ENCODE measurements around the gene CALML3. TPM values are rescaled to one million over a fixed set of nuclear protein-coding genes. Genes with fewer than 3 reads are reported as not detected.

CALML3 gene
- total RNA-seq, 1 experiment from 2014 or later = not detected

DNA sequence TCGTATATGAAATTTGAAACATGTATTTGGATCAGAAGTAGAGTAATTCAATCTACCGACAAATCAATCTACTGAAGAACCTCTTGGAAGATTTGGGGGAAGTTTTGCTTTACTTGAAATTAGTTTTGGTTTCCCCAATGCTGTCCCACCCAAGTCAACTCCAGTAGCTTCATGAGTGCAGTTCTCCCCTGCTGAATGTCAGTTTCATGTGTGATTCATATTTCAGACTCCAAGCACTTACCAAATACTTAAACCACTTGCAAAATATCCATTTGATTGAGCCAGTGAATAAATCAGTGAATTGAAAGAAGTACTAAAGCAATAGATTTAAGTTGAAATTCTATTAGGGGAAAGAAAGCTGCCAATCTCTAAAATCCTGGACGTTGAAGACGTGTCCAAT lies 34.7 kb upstream of the CALML3 start:
- no peak for DNase-seq (ENCODE audit: low spot score)
- in situ Hi-C loops (cut with HindIII; ENCODE audit: low sequenced_read_pairs) = no loop called here

DNA sequence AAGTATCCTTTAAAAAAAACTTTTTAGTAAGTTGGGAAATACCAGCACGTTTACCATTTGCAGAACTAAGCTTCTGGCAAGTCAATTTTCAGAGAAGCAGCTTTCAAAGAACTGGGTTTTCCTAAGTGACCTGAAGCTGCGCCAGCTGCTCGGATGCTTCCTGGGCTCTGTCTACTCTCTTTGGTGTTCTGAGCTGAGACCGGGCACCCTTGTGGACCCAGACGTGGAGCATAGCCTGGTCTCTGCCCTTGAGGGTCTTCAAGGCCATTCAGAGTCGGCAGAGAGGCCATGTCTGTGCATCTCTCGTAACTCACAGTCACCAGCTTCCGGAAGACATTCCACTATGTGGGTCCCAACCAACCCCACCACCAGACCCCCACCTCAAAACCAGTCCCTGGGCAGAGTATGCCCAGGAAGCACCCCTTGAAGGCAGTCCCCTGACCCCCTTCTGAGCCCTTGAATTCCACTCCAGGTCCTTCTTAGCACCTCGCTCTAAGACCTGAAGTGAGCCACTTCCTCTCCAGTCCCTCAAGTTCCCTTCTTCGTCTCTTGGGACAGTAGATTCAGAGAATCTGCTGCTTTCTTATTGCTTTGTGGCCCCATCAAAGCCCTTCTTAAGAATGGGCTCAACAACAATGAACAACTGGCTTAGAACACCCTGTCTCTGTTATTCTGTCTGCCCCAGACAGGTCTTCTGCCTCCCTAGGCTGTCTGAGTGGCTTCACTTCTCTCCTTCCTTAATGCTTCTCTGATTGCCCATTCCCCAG lies 33.9 kb upstream of the CALML3 start:
- in situ Hi-C loops (cut with HindIII; ENCODE audit: low sequenced_read_pairs) = no loop called here
- no peak for DNase-seq (ENCODE audit: low spot score)

DNA sequence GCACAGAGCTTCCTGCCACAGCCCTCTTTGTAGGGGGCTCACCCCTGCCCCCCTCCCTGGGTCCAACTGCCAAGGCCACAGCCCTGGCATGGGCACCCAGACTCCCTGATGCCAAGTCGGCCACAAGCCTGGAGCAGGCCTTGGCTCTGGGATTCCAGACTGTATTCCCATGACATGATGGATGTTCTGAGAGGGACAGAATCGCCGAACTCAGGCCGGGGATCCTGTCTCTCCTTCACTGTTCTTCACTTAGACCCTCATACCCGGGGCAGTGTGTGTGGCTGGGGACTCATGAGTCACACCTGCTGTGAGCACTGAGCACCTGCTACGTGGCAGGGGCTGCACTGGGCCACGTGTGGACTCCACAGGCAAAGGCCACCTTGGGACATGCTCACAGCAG lies 33.3 kb upstream of the CALML3 start:
- in situ Hi-C loops (cut with HindIII; ENCODE audit: low sequenced_read_pairs) = no loop called here
- DNase-seq (ENCODE audit: low spot score) = no peak

DNA sequence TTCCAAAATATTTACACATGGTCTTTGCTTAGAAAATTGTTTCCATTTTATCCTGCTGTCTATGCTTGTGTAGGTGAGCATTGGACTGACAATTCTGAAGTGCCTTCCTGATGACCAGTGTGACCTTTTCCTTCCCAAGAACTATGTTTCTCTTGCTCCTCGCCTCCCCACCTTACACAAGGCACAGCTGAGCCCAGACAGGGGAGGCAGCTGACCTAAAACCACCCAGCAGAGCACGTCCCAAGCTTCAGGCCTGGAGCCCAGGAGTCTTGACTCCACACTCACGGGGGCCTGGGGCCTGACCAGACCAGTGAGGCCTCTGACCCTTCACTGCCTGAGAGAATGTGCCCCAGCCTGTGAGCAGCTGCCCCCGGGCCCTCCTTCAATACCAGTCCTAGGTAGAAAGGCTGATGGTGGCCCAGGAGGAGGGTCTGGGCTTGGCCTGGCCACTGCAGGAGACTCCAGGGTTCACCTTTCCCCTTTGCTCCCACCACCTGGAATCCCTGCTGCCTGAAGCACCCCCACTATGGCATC lies 32.4 kb upstream of the CALML3 start:
- no peak for DNase-seq (ENCODE audit: low spot score)
- in situ Hi-C loops (cut with HindIII; ENCODE audit: low sequenced_read_pairs) = no loop called here

- in situ Hi-C loops (cut with HindIII; ENCODE audit: low sequenced_read_pairs) = no loop called here
- no peak for DNase-seq (ENCODE audit: low spot score)
Measured at GRCh38 chr10:5492929-5493576, 31.7 kb upstream of the CALML3 start.

DNA sequence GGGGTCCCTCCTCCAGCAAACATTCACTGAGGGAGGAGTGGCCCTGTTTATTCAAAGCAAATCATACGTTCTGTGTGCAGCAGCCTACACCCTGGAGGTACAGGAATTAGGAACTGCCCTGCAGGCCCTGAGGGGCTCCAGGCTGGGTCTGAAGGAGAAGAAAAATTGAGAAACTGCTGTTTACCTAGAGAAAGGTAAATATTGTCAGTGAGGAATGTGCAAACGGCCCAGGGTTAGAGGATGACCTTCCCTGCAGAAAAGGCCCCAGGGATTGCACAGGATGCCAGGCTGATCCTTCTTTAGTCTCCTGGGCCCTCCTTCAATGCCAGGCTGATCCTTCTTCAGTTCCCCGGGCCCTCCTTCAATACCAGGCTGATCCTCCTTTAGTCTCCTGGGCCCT lies 31.1 kb upstream of the CALML3 start:
- in situ Hi-C loops (cut with HindIII; ENCODE audit: low sequenced_read_pairs) = no loop called here
- DNase-seq (ENCODE audit: low spot score) = no peak

DNA sequence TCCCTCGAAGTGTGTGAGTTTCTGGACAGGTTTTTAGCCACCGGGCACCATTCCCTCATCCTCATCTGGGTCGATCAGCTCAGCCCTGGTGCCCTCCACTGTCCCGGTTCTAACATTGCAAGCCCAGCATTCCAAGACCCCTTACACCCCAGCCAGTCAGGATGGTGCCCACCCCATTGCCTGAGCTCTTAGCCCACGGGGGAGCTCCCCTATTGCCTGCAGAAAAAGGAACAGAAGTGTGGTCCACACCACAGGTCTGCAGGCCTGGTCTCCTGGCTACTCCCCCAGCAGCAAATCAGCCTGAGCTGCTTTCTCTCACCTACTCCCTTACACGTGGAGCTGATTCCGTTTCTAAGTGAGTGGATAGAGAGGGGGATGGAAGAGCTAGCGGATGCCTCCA lies 30.1 kb upstream of the CALML3 start:
- in situ Hi-C loops (cut with HindIII; ENCODE audit: low sequenced_read_pairs) = no loop called here
- no peak for DNase-seq (ENCODE audit: low spot score)

- in situ Hi-C loops (cut with HindIII; ENCODE audit: low sequenced_read_pairs) = no loop called here
- DNase-seq (ENCODE audit: low spot score) = no peak
Measured at GRCh38 chr10:5496261-5497250, 28.2 kb upstream of the CALML3 start.

DNA sequence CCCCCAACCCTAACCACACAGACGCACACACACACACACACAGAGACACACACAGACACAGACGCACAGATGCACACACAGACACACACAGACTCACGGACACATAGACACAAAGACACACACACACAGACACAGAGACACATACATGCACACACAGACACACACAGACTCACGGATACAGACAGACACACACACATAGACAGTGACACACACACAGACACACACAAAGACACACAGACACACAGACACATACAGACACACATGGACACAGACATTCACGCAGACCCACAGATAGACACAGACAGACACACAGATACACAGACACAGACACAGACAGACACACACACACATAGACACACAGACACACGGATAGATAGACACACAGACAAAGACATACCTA lies 27.5 kb upstream of the CALML3 start:
- in situ Hi-C loops (cut with HindIII; ENCODE audit: low sequenced_read_pairs) = no loop called here
- DNase-seq (ENCODE audit: low spot score) = no peak

GRCh38 chr10:5497948-5498730 lies 26.6 kb upstream of the CALML3 start:
- in situ Hi-C loops (cut with HindIII; ENCODE audit: low sequenced_read_pairs) = no loop called here
- DNase-seq (ENCODE audit: low spot score) = no peak

- no peak for DNase-seq (ENCODE audit: low spot score)
- in situ Hi-C loops (cut with HindIII; ENCODE audit: low sequenced_read_pairs) = no loop called here
Measured at GRCh38 chr10:5498791-5499492, 25.8 kb upstream of the CALML3 start.

DNA sequence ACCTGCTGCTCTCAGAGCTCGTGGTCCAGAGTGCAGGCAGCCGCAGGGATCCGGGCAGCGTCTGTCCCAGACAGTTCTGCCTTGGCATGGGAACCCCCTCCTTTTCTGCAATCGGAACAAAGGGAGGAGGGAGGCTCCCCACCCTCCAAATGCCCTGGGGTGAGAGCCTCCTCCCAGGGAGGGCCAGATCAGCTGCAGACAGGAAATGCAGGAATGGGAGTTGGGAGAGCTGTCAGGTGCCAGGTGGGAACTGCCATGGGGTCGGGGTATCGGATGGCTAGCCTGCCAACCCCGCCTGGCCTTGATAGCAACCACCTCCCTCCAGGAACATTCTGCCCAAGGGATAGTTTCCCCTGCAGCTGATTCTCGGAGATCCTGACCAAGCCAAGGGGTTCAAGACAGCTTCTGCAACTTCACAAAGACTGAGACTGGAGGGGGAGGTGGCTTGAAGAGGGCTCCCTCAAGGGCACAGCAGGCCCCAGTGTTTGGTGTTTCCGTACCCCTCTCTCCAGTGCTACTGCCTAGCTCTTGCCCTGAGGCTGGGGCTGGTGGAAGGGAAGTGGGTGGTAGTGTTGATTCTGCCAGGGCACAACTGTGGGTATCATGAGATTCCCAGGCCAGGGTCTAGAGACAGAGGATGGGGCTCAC lies 25.1 kb upstream of the CALML3 start, which contains the start of gene CALML5:
Gene CALML5 (minus strand): TSS at position 78 of the 648 bp plus-strand sequence. CDS start 132 bp downstream, outside the sequence.
- in situ Hi-C loops (cut with HindIII; ENCODE audit: low sequenced_read_pairs) = no loop called here
- DNase-seq (ENCODE audit: low spot score) = no peak

GRCh38 chr10:5500162-5500670 lies 24.5 kb upstream of the CALML3 start:
- in situ Hi-C loops (cut with HindIII; ENCODE audit: low sequenced_read_pairs) = no loop called here
- no peak for DNase-seq (ENCODE audit: low spot score)

- no peak for DNase-seq (ENCODE audit: low spot score)
- in situ Hi-C loops (cut with HindIII; ENCODE audit: low sequenced_read_pairs) = no loop called here
Measured at GRCh38 chr10:5500910-5501309, 23.9 kb upstream of the CALML3 start.

GRCh38 chr10:5502061-5502521 lies 22.7 kb upstream of the CALML3 start:
- no peak for DNase-seq (ENCODE audit: low spot score)
- in situ Hi-C loops (cut with HindIII; ENCODE audit: low sequenced_read_pairs) = no loop called here

DNA sequence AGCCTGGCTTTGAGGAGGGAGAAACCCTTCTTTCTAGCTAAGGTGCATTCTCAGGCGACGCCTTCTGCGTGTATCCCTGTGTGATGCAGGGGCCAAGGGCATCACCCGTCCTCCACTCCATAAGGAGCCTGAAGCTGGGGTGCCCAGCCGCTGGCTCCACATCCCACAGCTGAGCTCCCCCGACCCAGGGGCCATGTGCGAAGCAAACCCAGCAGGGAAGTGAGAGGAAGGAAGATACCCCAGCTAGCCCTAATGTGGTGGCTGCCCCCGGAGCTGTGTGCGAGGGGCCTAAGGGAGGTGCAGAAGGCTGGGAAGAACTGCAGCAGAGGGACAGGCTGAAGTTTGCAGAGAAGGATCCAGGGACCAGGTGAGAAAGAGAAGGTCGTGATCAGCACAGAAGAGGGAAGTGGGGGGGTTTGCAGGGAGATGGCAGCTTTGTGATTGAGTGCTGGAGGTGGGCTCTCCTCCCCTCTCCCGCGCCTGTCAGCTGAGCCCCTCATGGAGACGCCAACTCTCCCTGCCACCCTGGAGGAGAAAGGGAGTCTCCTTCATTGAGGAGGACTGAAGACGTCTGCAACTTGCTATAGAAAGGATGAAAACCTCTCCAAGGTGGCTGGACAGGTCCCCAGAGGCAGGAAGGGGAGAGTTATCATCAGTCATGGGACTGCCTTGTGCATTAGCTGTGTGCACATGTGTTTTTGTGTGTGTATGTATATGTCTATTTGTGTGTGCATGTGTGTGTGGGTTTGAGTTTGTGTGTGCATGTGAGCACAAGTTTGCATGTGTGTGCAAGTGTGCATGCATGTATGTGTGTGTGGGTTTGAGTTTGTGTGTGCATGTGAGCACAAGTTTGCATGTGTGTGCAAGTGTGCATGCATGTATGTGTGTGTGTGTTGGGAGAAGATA lies 21.9 kb upstream of the CALML3 start:
- in situ Hi-C loops (cut with HindIII; ENCODE audit: low sequenced_read_pairs) = no loop called here
- no peak for DNase-seq (ENCODE audit: low spot score)
